ENCODE measurements around the gene KLHL26.

KLHL26 gene

GRCh38 chr19:18607226-18608101 is 29.4 kb upstream of the KLHL26 start:
- POLR2A ChIA-PET = interaction anchor here (0.6 to 1.8 kb wide), 6 partner anchors 15 to 225 kb away, joined by 3 to 4 read pairs (median 4); no protein-coding TSS in a partner anchor
- CTCF ChIA-PET = interaction anchor here (0.6 to 2.0 kb wide), 3 partner anchors 45 to 240 kb away, joined by 3 to 4 read pairs (median 3); no protein-coding TSS in a partner anchor
- Histone ChIP-seq H3K36me3 (ENCODE audit: control insufficient read depth in 2 of 2, insufficient read depth in 1 of 2, low read length in 2 of 2) (no peaks in the 10 kb centered on the region), H3K9me3 (ENCODE audit: control insufficient read depth, insufficient read depth, low read depth, low read length) (no peaks in the 10 kb centered on the region), H3K4me3 (ENCODE audit: low read depth, low read length) (peak overlapping the region; percentile 41), H3K4me1 (ENCODE audit: control insufficient read depth, insufficient read depth, low read length) (peaks cover 4% of the 10 kb centered on the region), H3K27ac (ENCODE audit: extremely low read depth, low read depth, low read length) (no peak overlapping the region)
- TF ChIP-seq KLF10 (tag by site-specific recombination; IDR thresholded peaks at IDR 0.05) (0 out of 2 replicates have a peak, but pooled peaks have one; percentile 29), SP2 (tag by site-specific recombination; IDR thresholded peaks at IDR 0.05) (peak; percentile 39; the same call in 1 of the 2 replicates), ZNF16 (tag by site-specific recombination; IDR thresholded peaks at IDR 0.05; ENCODE audit: low read depth) (no peak), ZNF621 (tag by site-specific recombination; IDR thresholded peaks at IDR 0.05) (no peak), HIC1 (tag by site-specific recombination; IDR thresholded peaks at IDR 0.05) (no peak), GFI1B (tag by site-specific recombination; IDR thresholded peaks at IDR 0.05) (no peak), RBAK (tag by site-specific recombination; IDR thresholded peaks at IDR 0.05) (no peak), ZNF202 (tag by site-specific recombination; IDR thresholded peaks at IDR 0.05; ENCODE audit: borderline replicate concordance) (no peak), ZBTB10 (tag by site-specific recombination; IDR thresholded peaks at IDR 0.05) (peak; percentile 19; the same call in 1 of the 2 replicates), ZNF76 (tag by site-specific recombination; IDR thresholded peaks at IDR 0.05; ENCODE audit: borderline replicate concordance, low read depth) (no peak), PRDM2 (tag by site-specific recombination; IDR thresholded peaks at IDR 0.05; ENCODE audit: borderline replicate concordance) (no peak), ZBTB20 (tag by site-specific recombination; IDR thresholded peaks at IDR 0.05) (no peak), ZNF518A (tag by site-specific recombination; conservative IDR thresholded peaks at IDR 0.05; ENCODE audit: low read depth) (no peak), ZNF529 (tag by site-specific recombination; IDR thresholded peaks at IDR 0.05; ENCODE audit: insufficient replicate concordance) (no peak), ZNF776 (tag by site-specific recombination; IDR thresholded peaks at IDR 0.05; ENCODE audit: borderline replicate concordance) (no peak), ZNF132 (tag by site-specific recombination; IDR thresholded peaks at IDR 0.05; ENCODE audit: borderline replicate concordance) (no peak), ZNF341 (tag by site-specific recombination; IDR thresholded peaks at IDR 0.05; ENCODE audit: low read depth) (peak; percentile 12; the same call in 1 of the 2 replicates)

Data from HEK293 (cell line).